GM12865 (cell line): ENCODE measurements around the gene ICOS.
"Not testable (repeated sequence)": the region's sequence is repeated elsewhere in the genome, so short reads cannot be mapped to it uniquely, and the experiment has no call there.

Source experiments
- DNase-seq: peaks from one replicate; pipeline ENCODE4 v3.0.0; 2010; ENCODE audit warnings: low read depth
- H3K4me3 ChIP-seq: 2 replicates; pipeline ENCODE4 v1.5.1; 2011; ENCODE audit warnings: mild to moderate bottlenecking, low read depth, low read length, control low read depth
- TF ChIP-seq, protein P1 (sequence below): IDR thresholded peaks from 2 replicates; pipeline ENCODE4 v1.5.1; 2011; ENCODE audit warnings: low read length, control low read depth, low read depth, inconsistent platforms; ENCODE audit not compliant: insufficient read depth; ENCODE audit errors: missing control alignments

Gene ICOS

DNA sequence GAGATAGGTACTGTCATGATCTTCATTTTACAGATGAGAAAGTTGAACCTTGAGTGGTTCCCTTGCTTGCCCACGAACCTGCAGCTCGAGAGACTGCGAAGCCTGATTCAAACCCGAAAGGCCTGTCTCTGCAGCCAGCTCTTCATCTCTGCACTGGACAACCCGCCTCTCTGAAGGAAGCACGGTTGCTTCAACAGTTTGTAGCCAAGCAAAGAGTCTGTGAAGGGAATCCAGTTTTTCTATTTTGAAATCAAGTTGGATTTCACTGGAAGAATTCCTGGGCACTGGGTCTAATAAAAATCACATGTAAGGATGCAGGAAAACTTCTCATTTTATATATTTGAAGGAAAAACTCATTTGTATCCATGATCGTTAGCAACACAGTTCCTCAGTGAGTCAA lies 21.3 kb upstream of the ICOS start:
- no peak for DNase-seq
- TF ChIP-seq, protein P1, sequence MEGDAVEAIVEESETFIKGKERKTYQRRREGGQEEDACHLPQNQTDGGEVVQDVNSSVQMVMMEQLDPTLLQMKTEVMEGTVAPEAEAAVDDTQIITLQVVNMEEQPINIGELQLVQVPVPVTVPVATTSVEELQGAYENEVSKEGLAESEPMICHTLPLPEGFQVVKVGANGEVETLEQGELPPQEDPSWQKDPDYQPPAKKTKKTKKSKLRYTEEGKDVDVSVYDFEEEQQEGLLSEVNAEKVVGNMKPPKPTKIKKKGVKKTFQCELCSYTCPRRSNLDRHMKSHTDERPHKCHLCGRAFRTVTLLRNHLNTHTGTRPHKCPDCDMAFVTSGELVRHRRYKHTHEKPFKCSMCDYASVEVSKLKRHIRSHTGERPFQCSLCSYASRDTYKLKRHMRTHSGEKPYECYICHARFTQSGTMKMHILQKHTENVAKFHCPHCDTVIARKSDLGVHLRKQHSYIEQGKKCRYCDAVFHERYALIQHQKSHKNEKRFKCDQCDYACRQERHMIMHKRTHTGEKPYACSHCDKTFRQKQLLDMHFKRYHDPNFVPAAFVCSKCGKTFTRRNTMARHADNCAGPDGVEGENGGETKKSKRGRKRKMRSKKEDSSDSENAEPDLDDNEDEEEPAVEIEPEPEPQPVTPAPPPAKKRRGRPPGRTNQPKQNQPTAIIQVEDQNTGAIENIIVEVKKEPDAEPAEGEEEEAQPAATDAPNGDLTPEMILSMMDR: no peak
- no peak overlapping the region for H3K4me3 ChIP-seq

DNA sequence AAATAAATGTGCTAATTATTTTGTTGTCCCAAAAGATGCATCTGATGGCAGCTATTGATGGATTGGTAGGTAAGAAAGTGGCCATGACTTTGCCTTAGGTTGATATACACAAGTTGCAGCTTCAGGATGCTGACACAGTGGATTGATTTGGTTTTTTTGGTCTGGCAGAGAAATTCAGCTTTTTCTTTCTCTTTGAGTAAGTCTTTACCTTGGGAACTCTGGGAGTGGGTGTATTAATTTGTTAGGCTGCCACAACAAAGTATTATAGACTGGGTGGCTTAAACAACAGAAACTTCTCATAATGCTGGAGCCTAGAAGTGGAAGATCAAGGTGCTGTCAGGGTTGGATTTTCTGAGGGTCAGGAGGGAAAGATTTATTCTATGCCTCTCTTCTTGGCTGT lies 19.8 kb upstream of the ICOS start:
- TF ChIP-seq, protein P1: no peak

DNA sequence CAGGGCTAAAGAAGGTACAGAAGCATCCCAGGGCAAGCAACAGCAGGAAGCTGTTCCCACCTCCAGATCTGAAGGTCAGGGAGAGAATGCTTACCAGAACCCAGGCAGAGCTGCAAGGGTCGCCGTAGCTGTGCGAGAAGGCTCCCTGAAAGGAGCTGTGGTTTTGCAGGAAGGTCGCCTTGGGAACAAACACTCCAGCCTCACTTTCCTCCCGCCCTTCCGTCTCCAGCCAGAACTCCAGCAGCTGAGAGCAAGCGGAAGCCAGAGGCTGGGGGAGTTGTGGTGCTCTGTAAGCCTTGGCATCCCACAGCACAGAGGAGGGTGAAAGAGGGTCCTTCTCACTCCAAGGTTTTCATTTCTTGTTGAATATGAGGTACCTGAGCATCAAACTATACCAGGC lies 18.3 kb upstream of the ICOS start:
- DNase-seq: no peak
- TF ChIP-seq, protein P1: no peak

More for the DNA sequence above, 19.8 kb upstream of the ICOS start:
- no peak for DNase-seq
- no peak overlapping the region for H3K4me3 ChIP-seq

DNA sequence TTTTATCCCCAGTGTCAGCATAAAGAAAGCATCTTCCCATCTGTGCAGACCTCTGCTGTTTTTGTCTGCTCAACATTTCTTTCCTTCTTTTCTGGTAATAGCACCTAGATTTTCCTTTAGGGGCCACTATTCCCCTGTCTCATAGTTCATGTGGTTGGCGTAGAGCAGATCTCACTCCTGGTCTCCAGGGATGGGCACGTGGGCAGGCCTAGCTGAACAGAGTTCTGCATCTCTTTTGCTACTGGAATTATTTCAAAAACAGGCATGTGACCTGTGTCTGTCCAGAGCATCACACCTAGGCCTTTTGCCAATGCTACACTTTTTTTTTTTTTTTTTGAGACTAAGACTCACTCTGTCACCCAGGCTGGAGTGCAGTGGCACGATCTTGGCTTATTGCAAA lies 17.7 kb upstream of the ICOS start:
- TF ChIP-seq, protein P1: no peak
- H3K4me3 ChIP-seq: no peak overlapping the region
- no peak for DNase-seq

More for the DNA sequence above, 18.3 kb upstream of the ICOS start:
- H3K4me3 ChIP-seq: no peak overlapping the region

DNA sequence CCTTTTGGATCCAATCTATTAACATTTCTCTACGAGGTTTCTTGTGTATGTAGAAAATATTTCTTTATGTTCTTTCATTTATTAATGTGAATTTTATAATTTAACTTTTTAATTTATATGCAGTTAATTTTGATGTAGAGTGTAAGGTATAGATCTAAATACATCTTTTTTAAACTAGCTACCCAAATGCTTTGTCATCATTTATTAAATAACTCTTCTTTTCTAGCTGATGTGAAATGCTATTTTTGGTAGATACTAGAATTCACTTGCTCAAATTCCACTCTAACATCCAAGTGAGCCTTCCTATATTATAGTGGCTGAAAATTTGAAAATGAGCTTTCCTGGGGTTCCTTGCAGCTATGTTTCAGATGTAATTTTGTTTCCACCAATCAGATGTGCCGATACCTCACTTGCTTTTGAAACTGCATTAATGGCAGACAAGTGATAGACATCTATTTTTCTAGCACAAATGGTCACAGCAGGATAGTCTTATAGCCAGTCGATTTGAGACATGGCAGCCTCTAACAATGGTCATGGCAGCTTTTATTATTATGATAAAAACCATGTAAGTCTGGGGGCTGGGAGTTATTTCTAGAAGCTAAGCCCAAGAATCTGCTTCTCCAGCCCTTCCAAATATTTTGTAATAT lies 10.9 kb upstream of the ICOS start:
- no peak overlapping the region for H3K4me3 ChIP-seq
- DNase-seq: no peak
- TF ChIP-seq, protein P1: no peak

DNA sequence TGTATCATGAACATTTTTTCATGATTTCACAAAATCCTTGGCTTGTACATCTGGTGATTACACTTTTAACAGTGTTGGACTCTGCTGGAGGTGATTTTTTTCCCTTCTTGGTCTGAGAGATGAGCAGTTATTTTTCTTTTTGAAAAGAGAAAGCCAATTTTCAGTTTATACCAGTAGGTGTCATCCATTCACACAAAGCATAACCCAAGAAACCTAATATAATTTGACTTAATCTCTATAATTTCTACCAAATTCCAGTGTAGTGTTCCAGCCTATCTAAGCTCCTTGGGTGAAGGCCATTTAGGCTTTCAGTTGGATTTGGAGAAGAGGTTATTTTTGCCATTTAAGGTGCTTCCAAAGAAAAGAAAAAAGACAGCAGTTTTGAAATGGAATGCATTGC lies 7.7 kb upstream of the ICOS start:
- no peak overlapping the region for H3K4me3 ChIP-seq
- DNase-seq: no peak
- TF ChIP-seq, protein P1: no peak

DNA sequence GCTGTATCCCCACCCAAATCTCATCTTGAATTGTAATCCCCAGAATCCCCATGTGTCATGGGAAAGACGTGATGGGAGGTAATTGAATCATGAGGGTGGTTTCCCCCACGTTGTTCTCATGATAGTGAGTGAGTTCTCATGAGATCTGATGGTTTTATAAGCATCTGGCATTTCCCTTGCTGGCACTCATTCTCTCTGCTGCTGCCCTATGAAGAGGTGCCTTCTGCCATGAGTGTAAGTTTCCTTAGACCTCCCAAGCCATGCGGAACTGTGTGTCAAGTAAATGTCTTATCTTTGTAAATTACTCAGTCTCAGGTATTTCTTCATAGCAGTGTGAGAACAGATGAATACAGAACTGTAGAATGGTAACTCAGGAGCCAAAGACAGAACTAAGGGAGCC lies 5.3 kb upstream of the ICOS start:
- DNase-seq, H3K4me3 ChIP-seq: not testable (repeated sequence)
